Activated effector memory CD4-positive, alpha-beta T cell treated with anti-CD3 and anti-CD28 coated beads, Interleukin-2, amount 50 U/mL, for 16 hours (primary cell): Measurements from ENCODE around the gene EXOC7.
"Not testable (repeated sequence)": the region's sequence is repeated elsewhere in the genome, so short reads cannot be mapped to it uniquely, and the experiment has no call there.

Experiments used
- DNase-seq: peaks from one replicate; pipeline ENCODE4 v3.0.0-alpha.2; 2020

EXOC7 gene

DNA sequence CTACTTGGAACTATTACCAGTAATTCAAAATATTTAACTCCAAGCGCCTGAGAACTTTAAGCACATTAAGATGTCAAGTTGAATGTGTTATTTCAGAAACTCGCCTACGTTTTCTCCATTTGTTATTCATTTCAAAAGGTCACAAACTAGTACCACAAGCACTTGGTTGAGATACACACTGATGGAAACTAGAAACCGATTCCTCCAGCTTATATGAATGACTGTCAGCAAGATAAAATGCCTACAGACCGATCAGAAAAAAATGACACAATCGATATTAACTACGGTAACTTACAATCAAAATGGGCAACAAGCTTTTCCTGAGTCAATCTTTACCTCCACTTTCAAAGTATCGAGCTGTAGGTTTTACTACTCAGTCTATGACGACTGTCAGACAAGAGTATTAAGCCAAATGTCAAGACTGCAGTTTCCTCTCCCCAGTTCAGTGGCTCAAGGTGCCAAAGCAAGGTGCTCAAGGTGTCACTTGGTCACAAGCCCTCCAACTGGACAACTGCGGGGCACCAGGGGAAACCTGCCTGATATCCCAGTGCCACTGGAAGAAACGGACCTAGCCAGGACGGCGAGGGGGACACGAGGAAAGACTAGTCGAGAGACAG lies 31.9 kb downstream of the EXOC7 start:
- DNase-seq = peak; percentile 74

DNA sequence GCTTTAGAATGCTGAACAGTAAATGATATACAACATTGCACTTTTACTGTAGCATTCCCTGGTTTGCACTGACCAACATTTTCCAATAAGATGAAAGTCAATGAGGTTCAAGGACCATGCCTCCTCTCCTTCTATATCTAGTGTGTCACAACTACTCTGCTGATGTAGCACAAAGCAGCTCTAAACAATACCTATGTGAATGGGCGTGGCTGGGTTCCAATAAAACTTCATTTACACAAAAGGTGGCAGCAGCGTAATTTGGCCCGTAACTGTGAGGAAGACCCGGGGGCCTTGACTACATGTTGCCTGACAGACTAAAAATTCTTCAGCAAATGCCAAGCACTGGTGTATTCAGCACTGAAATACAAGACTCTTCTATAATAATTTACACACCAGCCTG lies 37.8 kb downstream of the EXOC7 start:
- DNase-seq = no peak

DNA sequence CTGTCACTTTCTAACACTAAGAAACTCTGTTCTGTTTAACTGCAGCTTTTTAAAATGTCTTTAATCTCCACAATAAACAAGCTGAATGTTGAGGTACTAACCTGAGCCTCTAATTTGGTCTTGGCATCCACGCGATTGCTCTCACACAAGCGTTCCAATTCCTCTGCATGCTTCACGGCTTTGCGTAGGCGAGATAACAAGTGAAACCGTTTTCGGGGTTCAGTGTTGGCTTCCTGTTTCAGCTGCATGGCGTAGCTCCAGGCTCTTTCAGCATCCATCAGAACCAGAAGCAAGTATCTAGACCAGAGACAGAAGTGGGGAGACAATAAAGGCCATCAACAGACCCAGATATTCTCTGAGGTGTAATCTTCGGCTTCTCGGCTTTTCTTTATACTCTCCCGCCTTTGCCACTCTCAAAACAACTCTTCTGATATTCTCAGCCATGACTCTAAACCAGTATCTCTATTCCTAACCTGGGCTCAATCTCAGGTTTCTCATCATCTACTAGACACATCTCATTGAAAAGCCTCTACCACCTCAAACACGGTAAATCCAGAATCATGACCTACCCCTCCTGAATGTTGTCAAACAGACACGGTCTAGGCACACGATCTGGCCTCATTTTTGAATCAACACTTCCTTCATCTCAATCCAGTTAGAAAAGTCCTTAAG lies 39.6 kb downstream of the EXOC7 start:
- DNase-seq = peak; percentile 84

DNA sequence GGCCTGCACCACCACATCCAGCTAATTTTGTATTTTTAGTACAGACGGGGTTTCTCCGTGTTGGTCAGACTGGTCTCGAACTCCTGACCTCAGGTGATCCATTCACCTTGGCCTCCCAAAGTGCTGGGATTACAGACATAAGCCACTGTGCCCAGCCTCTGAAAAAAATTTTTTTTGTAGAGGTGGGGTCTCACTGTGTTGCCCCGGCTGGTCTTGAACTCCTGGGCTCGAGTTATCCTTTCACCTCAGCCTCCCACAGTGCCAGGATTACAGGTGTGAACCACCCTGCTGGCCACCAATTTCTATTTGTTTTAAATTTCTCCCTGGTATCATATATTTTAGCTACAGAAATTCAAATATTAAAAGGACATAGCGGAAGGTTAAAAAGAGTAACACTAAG lies 45.3 kb downstream of the EXOC7 start:
- DNase-seq = not testable (repeated sequence)

DNA sequence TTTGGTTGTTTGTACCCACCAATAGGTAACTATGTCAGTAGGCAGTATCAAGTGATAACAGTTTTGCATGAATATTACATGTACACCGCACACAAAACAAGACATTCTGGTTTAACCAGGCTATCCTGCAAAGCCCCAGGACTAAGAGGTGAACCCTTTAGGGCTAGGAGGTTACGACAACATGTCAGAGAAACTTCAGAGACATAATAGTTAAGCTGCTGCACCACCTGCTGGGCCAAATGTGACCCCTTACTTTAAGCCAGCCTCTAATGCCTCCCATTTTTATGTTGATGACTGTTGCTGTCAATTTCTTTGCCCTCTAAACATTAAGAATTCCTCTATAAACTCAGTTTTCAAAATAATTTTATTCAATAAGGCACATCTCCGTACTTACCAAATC lies 46.7 kb downstream of the EXOC7 start:
- DNase-seq = no peak

DNA sequence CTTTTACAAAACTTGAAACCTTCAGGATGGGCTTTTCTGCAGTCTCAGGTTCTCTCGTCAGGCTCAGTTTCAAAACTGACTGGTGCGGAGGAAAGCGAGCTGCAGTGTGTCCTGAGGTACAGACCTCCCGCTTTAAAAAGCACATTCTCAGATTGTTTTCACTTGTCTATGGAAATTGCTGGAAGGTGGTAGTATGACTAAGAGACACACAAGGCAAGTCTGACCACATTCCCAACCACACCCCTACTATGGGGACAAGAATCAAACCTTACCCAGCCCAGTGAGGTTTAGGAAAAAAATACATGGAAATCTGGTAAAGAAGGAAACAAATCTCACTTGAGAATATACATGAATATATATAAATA lies 49.5 kb downstream of the EXOC7 start:
- DNase-seq = no peak

DNA sequence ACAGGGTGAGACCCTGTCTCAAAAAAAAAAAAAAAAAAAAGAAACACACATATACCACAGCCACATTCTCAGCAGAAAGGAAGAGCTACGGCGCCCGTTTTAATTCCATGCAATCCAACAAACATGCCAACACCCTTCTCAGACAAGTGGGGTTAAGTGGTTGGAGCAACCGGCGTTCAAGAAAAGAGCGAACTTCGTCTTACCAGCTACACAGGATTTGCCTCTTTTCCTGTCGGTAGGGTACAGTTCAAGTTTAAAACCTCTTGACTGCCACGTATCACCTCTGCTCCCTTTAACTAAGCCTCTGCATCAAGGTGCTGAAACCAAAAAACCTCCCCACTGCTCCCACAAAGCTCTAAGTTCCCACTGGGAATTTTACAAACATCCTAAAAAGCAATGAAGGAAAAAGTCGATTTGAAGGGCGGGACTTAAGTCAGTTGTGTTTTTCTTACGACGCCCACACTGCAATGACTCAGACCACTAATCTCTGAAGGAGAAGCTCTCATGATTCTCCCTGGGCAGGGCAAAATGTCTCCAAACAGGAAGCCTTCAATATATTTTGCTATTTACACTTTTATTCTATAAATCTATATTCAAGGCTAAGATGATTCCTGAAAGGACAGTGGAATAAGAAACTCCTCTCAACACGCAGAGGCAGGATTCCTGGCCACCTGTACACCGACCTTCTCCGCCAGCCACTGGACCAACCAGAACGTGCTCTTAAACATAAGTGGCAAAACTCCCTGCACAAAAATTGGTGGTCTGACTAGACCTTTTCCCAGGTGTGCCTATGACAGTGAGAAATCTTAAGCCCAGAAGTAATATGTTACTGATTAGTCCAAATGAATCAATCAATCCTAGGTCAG lies 50.1 kb downstream of the EXOC7 start:
- no peak for DNase-seq

DNA sequence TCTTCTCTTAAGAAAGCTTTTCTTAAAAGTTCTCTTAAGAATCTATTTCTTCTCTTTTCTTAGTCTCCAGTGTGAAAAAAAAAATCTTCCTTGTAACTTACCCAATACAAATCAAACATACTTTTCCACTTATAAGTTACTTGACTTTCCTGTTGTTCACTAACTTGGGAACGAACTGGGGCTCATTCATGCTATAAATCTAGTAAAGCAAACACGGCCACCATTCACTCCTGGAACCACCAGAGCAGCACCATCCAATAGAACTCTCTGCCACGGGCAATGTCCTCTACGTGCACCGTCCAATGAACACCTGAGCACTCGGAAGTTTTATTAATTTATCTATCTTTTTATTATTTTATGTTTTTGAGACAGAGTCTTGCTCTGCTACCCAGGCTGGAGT lies 52.0 kb downstream of the EXOC7 start:
- no peak for DNase-seq

DNA sequence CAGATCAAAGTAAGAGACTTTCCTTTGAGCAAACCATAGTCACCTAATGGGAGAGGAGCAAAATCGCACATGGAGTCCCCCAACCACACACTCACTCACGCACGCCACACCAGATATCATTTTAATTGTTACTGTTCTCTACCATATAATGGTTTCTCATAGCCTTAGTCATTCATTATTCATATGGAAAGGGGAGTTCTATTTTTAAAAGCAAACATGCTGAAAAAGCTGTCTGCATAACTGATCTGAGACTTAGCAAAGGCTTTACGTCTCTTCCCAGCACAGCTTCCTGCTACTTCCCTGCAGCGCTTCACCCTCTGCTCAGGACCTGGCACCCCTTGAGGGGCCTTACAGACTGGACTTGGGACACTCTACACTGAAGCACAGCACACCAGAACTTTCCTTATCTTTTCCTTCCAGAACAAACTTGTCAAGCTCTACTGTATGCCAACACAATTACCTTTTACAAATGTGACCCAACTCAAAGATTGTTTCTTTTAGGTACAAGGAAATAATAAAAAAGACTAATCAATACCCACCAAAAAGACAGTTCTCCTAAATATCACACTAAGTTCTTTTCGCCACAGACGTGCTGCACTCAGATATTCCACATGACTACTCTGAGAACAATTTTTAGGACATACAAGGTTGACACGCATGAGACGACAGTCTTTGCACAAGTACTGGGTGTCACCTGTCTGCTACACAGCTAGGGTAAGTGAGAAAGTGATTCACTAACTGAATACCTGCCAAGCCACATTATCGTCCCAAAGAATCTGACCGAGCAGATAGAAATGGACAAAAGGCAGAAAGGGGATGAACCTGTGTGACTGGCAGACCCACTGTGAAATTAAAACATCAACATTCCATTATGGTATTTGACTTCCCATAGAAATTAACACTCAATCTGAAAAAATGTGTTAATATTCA lies 52.8 kb downstream of the EXOC7 start:
- DNase-seq = no peak

DNA sequence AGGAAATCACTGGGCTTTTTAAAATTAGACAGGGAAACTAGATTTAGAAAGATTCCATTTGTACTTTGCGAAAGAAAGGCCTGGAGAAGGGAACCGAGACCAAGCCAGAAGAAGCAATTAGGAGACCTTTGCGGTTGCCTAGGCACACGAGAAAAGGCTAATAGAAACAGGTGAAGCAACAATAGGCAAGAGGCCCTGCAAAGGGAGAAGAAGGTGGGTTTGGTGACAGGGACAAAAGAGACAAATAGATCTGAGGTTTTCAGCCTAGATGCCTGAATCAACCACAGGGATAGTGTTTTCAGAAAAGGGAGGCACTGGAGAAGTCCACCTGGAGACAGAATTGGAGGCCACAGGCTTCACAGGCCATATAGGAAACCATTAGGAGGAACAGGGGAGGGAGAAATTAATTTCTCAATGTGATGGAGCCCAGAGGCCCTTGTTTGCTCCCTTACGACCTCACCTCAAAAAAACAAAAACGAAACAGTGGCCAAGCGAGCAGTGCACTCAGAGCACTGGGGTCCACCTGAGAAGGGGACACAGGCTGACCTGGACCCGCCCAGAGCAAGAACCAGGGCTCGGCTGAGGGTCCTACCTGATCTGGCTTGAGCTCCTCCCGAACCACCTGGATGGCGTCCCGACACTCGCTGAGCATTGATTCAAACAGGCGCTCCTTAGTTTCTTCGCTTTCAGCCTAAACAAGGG lies 53.6 kb downstream of the EXOC7 start:
- no peak for DNase-seq

DNA sequence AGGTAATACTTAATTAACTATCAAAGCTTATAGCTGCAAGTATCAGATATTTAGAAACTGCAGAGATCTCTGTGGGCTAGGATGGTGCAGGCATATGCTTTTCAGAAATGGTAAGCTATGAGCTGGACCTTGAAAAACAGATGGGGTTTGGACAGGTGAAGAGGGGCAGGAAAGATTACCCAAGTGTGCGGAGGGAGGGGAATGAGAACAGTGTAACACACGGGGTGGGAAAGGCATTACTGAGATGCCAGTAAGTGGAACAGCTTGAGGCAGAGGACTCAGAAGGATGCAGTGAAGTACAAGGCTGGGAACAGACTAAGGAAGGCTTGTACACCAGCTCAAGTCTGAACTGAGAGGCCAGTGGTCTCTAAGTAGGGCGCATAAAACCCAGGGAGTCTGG lies 54.3 kb downstream of the EXOC7 start:
- DNase-seq = no peak

DNA sequence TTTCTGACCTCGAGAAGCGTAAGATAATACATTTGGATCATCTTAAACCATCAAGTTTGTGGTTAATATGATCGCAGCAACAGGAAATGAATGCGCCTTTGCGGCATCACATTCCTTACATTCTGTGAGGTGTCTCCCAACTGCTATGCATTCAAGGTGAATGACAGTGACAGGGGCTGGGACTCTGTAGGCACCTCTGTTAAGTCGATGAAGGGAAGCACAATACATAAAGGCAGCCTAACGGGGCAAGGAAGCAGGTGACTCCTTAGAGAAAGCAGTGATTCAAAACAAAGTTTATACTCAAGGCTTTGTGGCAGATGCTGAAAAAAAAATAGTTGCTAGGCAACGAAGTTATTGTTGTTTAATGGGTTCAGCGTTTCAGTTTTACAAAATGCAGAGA lies 54.9 kb downstream of the EXOC7 start:
- no peak for DNase-seq

DNA sequence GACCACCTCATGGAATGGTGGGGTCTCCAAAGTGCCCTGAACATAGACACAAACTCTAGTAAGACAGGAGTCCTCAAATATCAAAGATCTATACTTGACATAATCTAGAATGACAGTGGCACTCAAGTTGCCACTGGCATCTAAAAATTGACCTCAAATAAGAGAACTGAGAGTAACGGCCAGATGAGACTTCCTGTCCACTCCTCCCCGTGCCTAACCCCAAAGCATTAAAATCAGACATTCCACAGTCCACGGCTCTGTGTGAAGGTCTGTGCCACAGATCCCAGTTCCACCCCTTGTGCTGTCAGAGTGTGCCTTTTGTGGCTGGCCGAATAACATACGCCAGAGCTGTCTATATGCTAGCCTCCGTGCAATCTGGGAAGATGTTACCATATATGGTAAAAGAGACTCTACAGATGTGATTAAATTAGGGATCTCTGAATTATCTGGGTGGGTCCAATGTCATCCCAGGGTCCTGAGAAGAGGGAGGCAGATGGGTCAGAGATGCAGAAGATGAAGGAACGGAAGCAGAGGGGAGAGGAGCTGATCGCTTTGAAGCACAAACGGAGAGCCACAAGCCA lies 55.5 kb downstream of the EXOC7 start:
- DNase-seq = no peak

DNA sequence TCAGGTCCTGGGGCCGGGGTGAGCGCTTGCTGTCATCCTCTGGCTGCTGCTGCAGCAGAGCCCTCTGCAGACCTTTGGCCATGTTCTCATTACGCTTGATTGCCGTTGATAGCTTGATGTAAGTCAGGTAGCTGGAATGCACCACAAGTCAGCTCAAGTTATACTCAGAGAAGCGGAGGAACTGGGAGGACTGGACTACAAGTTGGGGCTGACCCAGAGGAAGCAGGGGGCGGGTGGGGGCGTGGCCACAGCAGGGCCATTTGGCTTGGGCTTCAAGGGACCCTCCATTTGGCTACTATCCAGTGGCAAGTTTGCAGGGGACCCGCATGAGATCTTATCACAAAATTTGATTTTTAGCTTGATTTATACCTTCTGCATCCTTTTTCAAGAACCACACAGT lies 57.5 kb downstream of the EXOC7 start:
- no peak for DNase-seq

DNA sequence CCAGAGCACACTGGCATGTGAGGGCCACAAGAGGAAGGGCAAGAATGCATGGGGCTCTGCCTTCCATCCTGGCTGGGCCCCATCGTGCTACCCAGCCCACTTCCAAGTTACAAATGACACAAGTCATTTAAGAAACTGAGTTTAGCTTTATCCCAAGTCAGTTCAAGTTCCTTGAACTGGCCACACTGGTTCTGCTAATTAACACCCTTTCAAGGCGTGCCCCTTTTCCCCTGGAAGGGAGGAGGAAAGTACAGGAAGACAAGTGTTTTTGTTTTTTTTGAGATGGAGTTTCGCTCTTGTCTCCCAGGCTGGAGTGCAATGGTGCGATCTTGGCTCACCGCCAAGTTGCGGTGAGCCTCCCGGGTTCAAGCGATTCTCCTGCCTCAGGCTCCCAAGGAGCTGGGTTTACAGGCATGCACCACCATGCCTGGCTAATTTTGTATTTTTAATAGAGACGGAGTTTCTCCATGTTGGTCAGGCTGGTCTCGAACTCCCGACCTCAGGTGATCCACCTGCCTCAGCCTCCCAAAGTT lies 59.0 kb downstream of the EXOC7 start:
- DNase-seq = not testable (repeated sequence)

DNA sequence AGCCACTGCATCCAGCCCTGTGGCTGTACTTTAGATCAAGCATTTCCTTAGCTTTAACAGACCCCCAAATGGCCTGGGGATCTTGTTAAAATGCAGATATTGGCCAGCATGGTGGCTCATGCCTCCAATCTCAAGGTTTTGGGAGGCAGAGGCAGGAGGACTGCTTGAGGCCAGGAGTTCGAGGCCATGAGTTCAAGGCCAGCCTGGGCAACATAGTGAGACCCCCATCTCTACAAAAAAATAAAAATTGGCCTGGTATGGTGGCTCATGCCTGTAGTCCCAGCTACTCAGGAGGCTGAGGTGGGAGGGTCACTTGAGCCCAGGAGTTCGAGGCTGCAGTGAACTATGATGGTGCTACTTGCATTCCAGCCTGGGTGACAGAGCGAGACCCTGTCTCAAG lies 60.7 kb downstream of the EXOC7 start:
- DNase-seq = not testable (repeated sequence)

DNA sequence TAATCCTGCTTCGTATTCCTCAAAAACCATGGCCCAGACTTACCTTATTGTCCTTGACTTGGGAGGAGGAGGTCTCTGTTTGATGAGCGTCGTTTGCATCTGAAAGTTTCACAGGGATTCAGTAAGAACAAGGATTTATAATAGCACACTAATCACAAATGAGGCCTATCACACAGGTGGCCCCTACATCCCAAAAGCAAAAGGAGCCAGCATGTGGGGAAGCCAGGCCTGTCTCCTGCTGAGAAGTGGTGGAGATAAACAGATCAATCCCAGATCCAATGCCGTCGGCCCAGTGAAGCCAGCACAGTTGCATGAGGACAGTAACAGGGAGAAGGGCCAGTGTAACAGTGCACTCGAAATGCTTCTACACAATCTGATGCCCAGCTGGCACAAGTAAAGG lies 63.2 kb downstream of the EXOC7 start:
- DNase-seq = no peak

DNA sequence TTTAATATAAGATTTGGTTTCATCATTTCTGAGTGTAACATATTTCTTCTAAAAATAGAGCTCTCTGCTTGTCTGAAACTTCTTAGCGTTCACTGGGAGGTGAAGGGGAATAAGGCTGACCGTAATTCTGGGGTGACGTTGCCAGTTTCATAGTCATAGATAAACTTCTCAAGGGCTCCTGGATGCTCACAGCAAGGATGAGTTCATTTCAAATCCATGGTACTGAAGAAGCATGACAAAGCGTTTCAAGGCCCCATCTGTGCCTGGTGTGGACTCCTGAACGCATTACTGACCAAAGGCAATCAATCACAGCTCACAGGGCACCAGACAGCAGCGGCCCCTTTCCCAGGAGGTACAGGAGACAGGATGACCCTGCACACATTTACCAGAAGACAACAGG lies 64.5 kb downstream of the EXOC7 start:
- no peak for DNase-seq

DNA sequence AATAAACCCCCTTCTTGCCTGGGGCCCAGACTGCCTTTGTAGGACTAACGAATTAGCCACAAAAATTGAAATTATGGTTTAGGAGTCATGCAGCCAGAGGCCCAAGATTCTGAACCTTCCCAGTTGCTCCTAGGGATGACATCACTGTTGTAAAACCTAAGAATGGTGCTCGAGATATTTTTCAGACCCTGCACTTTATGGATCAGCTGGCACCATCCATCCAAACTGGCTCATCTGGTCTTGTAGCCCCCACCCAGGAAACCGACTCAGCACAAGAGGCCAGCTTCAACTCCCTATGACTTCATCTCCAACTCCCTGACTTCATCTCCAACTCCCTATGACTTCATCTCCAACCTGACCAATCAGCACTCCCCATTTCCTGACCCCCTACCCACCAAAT lies 65.5 kb downstream of the EXOC7 start:
- DNase-seq = no peak

DNA sequence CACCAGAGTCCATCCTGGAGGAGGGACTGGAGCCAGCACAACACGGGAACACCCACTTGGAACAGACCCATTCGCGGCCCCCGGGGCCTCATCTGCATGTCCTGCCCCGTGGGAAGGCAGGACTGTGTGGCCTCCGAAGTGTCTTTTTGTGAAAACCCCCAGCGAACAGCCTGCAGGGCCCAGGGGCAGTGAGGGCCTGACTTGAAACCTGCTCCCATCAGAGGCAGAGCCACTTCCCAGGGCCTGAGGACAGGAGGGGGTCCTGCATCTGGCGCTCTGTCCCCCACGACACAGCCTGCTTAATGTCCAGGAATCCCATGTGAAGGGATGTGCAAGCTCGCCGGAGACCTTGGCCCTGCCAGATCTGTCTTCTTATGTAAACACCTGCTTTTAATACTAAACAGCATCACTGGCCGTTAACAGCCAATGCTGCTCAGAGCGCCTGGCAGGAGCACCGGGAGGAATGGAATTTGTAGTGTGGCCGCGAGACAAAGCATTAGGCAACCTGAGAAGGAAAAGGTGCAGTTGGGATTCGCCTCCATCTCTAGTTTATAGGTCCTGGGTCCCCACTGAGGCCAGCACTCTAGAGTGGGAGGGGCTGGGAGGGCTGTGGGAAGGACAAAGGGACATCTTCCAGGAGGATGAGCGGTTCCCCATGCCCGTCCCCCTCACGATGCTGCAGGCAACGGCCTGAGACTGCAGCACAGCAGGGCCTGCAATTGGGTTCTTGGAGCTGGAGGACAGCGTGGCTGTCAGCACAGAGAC lies 66.9 kb downstream of the EXOC7 start:
- DNase-seq = no peak
